Stimulated activated CD8-positive, alpha-beta memory T cell treated with anti-CD3 and anti-CD28 coated beads, Interleukin-7, amount 100 ng/mL, for 48 hours (primary cell): Measurements from ENCODE around the gene IPO9.
"Not testable (repeated sequence)": the region's sequence is repeated elsewhere in the genome, so short reads cannot be mapped to it uniquely, and the experiment has no call there.

Experiments
- DNase-seq, 2 donors: peaks; one replicate each; pipeline ENCODE4 v3.0.0-alpha.2; 2020; ENCODE audit warnings: low read depth in 1 of 2; ENCODE audit errors: extremely low read depth in 1 of 2

IPO9 gene

GRCh38 chr1:201845331-201846083 is 16.6 kb downstream of the IPO9 start:
- DNase-seq: no peak

- no peak for DNase-seq
Observed at GRCh38 chr1:201847150-201847549, 18.2 kb downstream of the IPO9 start.

GRCh38 chr1:201848230-201848629 is 19.3 kb downstream of the IPO9 start:
- no peak for DNase-seq

GRCh38 chr1:201849372-201850052 is 20.6 kb downstream of the IPO9 start:
- no peak for DNase-seq

- no peak for DNase-seq
Observed at GRCh38 chr1:201850053-201850397, 21.1 kb downstream of the IPO9 start.

- DNase-seq: no peak
Observed at GRCh38 chr1:201851949-201852348, 23.0 kb downstream of the IPO9 start.

- not testable (repeated sequence) for DNase-seq
Observed at GRCh38 chr1:201856722-201857121, 27.8 kb downstream of the IPO9 start.

GRCh38 chr1:201859424-201859823 is 30.5 kb downstream of the IPO9 start:
- DNase-seq: no peak

- DNase-seq: no peak
Observed at GRCh38 chr1:201861448-201861847, 32.5 kb downstream of the IPO9 start.

GRCh38 chr1:201870397-201870796 is 41.4 kb downstream of the IPO9 start:
- DNase-seq: no peak

- DNase-seq: no peak
Observed at GRCh38 chr1:201874672-201875071, 45.7 kb downstream of the IPO9 start.

GRCh38 chr1:201876148-201876818 is 47.3 kb downstream of the IPO9 start:
- DNase-seq: no peak

- DNase-seq: no peak
Observed at GRCh38 chr1:201877877-201878401, 49.0 kb downstream of the IPO9 start.

GRCh38 chr1:201880928-201881571 is 52.1 kb downstream of the IPO9 start:
- DNase-seq: no peak

GRCh38 chr1:201881617-201882016 is 52.7 kb downstream of the IPO9 start:
- no peak for DNase-seq

GRCh38 chr1:201882665-201883132 is 53.7 kb downstream of the IPO9 start:
- no peak for DNase-seq

- DNase-seq: no peak
Observed at GRCh38 chr1:201883266-201883665, 54.3 kb downstream of the IPO9 start.

GRCh38 chr1:201883786-201884185 is 54.8 kb downstream of the IPO9 start:
- no peak for DNase-seq

- DNase-seq: no peak
Observed at GRCh38 chr1:201884425-201884824, 55.5 kb downstream of the IPO9 start.

GRCh38 chr1:201885531-201886075 is 56.6 kb downstream of the IPO9 start:
- no peak for DNase-seq
